Measurements from ENCODE around the gene SLAMF8.
A peak's percentile ranks its signal among the peaks of the same experiment; 100 is the strongest.

SLAMF8 gene

DNA sequence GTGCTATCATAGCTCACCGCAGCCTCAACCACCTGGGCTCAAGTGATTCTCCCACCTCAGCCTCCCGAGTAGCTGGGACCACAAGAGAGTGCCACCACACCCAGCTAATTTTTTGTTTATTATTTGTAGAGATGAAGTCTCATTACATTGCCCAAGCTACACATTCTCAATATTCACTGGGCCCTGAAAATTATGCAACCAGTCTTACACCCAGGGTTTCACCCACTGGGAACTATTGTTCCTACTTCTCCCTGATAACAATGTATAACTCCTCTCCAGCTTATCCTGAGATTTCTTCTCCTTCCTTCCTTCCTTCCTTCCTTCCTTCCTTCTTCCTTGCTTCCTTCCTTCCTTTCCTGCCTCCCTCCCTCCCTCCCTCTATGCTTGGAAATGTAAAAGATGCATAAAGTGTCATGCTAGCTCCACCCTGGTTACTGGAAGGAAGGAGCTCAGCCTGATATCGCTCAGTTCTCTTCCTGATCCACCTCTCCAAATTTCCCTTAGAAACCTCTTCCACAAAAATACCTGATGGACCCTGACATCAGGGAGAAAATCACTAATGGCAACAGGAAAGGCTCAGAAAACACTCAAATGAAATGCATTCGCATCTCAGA lies 47.0 kb downstream of the SLAMF8 start:
- DNase-seq = no peak

DNA sequence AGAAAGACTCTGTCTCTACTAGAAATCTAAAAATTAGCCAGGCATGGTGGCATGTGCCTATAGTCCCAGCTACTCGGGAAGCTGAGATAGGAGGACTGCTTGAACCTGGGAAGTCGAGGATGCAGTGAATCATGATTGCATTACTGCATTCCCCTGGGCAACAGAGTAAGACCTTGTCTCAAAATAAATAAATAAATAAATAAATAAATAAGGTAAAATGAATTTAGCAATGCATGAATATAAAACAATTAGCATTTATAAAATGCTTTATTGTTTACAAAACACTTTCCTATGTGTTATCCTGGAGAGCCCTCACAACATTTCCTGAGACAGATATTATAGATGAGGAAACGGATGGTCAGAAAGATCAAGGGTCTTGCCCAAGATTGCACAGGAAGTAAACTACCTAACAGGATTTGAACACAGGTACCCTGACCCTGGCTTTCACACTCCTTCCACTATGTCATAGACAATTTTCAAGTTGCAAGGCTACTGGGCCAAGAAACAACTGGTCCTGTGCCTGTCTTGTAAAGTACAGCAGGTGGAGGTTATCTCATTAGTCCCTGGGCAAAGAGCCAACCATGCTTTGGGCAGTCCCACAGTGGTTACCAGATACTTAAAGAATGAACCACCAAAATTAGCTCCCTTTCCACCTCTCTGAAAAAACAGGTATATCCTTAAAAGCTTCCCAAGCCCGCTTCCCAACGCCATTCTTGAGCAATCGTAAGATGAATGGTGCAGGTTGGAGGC lies 51.2 kb downstream of the SLAMF8 start:
- DNase-seq = no peak

DNA sequence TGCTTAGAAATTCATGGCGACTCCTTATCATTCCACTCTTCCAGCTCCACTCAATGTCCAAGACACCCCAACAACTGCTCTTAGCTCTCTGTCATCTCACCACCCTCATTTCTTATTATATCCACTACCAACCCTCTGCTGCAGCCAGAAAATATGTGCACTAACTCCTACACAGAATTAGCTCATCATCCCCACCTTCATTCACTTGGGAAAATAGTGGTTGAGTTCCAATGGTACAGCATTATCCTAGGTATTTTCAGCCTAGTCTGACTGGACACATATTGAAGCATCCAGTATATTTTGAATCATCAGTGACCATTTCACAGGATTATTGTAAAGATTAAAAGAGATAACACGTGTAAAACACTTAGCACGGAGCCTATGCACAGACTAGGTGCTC lies 52.5 kb downstream of the SLAMF8 start:
- DNase-seq = no peak

DNA sequence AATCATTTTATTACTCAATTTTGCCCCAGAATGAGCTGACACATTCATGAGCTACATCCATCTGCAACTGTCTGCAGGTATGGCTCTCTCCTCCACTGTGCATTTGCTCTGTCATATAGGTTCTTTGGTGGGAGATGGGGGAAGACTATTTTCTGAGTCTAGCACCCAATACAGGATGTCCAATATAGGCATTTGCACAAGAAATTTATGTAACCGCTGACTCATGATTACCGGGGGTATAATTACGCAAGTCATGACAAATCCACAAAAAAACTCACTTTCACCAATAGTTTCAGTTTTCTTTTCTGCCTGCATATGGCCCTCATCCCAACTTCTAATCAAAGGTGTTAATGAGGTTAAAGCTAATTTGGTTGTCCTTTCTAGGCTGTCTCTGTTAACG lies 53.3 kb downstream of the SLAMF8 start:
- peak in 1 of 5 donors; percentile 17 for DNase-seq

DNA sequence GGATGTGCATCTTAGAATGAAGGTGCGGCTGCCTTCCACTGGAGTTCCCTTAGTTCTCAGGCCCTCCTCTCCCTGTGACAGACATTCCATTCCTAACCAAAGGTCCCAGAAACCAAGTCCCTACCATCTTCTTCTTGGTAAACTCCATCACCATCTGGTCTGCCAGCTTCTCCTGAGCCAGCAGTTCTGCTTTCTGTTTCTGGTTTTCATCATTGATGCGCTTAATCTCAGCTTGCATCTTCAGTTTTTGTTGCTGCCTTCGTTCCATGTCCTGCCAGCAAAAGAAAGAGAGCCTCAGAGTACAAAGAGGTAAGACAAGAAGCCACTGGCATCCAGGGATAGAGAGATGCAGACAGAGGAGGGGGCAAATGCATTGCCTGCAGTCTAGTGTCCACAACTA lies 53.8 kb downstream of the SLAMF8 start:
- no peak for DNase-seq

DNA sequence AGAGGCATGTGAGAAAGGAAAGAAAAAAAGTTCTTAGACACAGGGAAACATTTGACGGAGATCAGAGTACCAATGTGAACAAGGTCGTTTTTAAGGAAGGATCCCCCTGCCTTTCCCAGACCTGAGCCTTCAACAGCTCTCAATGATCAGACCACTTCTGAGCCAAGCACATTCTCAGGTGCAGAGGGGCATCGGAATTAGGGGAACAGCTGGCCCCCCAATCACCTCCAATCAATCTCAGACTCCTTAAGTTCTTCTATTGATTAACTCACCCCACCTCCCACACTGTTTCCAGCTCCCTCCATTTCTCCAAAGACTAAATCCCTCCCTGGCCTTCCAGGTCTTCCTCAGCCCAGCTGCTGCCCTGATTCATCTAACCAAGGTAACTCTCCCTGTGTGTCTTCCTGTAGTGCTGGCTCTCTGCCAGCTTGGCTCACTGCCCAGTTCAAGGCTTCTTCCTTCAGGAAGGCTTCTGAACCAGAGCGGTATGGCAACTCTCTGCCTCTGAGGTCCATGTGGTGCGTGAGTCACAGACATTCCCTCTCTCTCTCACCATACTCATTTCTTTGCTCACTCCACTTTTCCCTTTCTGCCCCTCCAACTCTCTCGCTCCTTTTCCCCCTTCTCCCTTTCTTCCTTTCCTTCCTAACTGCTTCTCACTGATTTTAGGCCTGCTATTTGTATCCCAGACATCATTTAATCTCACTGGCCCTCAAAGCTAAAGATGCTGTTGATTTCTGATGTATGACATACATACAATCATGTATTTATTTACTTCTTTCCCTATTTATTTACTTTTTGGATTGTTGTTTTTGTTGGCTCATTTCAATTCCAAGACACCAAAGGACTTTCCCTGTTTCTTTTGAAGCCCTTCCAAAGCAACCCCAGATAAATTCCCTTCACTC lies 55.2 kb downstream of the SLAMF8 start:
- DNase-seq = peak in 3 of 5 donors; percentile 20 to 28 (median 24)

DNA sequence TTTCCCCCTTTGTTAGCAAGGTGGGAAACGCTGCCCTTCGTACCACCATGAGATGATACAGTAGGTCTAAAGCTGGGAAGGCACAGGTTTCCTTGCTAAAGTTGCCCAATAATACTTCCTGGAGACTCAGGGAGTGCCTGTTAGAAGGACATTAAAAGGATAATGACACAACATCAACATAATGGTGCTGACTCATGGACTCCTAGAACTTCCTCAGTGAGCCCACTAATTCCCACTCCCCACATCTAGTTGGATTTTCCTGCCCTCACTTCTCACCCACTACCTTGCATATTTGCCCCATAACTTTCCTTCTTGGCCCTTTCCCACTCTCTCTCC lies 55.8 kb downstream of the SLAMF8 start:
- DNase-seq = no peak

DNA sequence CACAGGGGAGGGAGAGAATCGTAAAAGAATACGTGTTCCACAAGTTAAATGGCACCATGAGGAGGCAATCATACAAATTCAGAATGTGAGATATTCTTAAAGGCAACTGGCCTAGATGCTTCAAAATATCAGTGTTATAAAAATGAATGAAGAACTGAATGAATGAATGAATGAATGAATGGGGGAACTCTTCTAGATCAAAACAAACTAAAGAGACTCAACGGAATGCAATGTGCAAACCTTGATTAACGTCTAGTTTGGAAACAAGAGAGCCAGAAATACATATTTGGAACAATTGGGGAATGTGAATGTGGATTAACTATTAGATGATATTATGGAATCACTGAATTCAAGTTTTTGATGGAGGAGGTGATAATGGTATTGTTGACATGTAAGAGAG lies 56.5 kb downstream of the SLAMF8 start:
- no peak for DNase-seq

DNA sequence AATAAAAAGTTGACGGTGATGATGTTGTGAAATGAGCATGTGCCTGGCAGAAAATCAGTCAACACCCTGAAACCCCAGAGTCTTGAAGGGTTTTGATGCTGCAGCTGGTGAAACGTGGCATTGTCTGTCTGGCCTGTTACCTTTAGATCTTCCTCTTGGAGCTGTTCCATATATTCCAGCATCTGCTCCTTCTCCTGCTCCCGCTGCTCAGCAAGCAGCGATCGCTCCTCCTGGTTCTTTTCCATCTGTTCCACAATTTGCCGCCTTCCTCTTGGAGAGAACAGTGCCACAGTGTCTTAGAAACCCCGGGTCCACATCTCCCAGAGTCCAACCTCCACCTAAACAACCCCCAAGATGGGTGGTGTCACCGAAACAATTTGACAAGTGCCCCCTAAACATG lies 57.6 kb downstream of the SLAMF8 start:
- no peak for DNase-seq
